HepG2 (cell line): ENCODE measurements around the gene P4HB. TPM values are rescaled to one million over a fixed set of nuclear protein-coding genes. Genes with fewer than 3 reads are reported as not detected.

Experiments
- AKAP8 ChIP-seq: sonication (generic); formaldehyde crosslinking; IDR thresholded peaks from 2 replicates; pipeline ENCODE4 v1.5.1; 2020; ENCODE audit warnings: mild to moderate bottlenecking, missing genetic modification reagents
- EEA1 ChIP-seq: sonication (generic); formaldehyde crosslinking; IDR thresholded peaks from 2 replicates; pipeline ENCODE4 v1.5.1; 2020; ENCODE audit warnings: mild to moderate bottlenecking, missing genetic modification reagents, borderline replicate concordance
- EHMT2 ChIP-seq: fragments of 200-600 bp; sonication (generic); IDR thresholded peaks from 2 replicates; pipeline ENCODE4 v1.7.0; 2017; ENCODE audit warnings: antibody characterized with exemption, low read depth, low read length, borderline replicate concordance
- FOXA1 ChIP-seq, 2 experiments: fragments of 450-650 bp in 1 of 2; sonication (generic) in 1 of 2; formaldehyde crosslinking in 1 of 2; IDR thresholded peaks; 2 replicates each; pipeline versions ENCODE4 v1.4.0 to v1.6.1; 2016 to 2020; ENCODE audit warnings: missing genetic modification reagents in 1 of 2
- JARID2 ChIP-seq: sonication (generic); formaldehyde crosslinking; IDR thresholded peaks from 2 replicates; pipeline ENCODE4 v1.8.1; 2023; ENCODE audit warnings: missing genetic modification reagents, inconsistent platforms; ENCODE audit not compliant: insufficient replicate concordance
- NAIF1 ChIP-seq: sonication (generic); formaldehyde crosslinking; IDR thresholded peaks from 2 replicates; pipeline ENCODE4 v1.5.0; 2020; ENCODE audit warnings: mild to moderate bottlenecking, missing genetic modification reagents, borderline replicate concordance
- NFATC3 ChIP-seq: sonication (generic); formaldehyde crosslinking; IDR thresholded peaks from 2 replicates; pipeline ENCODE4 v1.5.1; 2020; ENCODE audit warnings: mild to moderate bottlenecking, missing genetic modification reagents
- NFIC ChIP-seq: IDR thresholded peaks from 2 replicates; pipeline ENCODE4 v1.6.1; 2012; ENCODE audit warnings: mild to moderate bottlenecking, low read length, inconsistent platforms
- NFKBIZ ChIP-seq: IDR thresholded peaks from 2 replicates; pipeline ENCODE4 v1.6.1; 2018; ENCODE audit warnings: missing genetic modification reagents, missing compliant biosample characterization
- SCMH1 ChIP-seq: sonication (generic); formaldehyde crosslinking; IDR thresholded peaks from 2 replicates; pipeline ENCODE4 v1.9.0; 2021; ENCODE audit warnings: missing genetic modification reagents, mild to moderate bottlenecking, borderline replicate concordance
- SIN3B ChIP-seq: fragments of 150-350 bp; IDR thresholded peaks from 2 replicates; pipeline ENCODE4 v1.6.1; 2014; ENCODE audit warnings: low read length
- SNAPC4 ChIP-seq: sonication (generic); formaldehyde crosslinking; IDR thresholded peaks from 2 replicates; pipeline ENCODE4 v1.4.0; 2020; ENCODE audit warnings: mild to moderate bottlenecking, missing genetic modification reagents
- SP4 ChIP-seq: sonication (generic); formaldehyde crosslinking; IDR thresholded peaks from 2 replicates; pipeline ENCODE4 v1.8.1; 2023; ENCODE audit warnings: mild to moderate bottlenecking, missing genetic modification reagents
- TEAD3 ChIP-seq: optimal IDR thresholded peaks from 2 replicates; pipeline ENCODE3; 2016; ENCODE audit warnings: borderline replicate concordance
- ZNF230 ChIP-seq: sonication (generic); formaldehyde crosslinking; IDR thresholded peaks from 2 replicates; pipeline ENCODE4 v1.4.0; 2020; ENCODE audit warnings: mild to moderate bottlenecking, missing genetic modification reagents
- ZNF383 ChIP-seq: sonication (generic); formaldehyde crosslinking; IDR thresholded peaks from 2 replicates; pipeline ENCODE4 v1.4.0; 2020; ENCODE audit warnings: missing genetic modification reagents, mild to moderate bottlenecking, borderline replicate concordance
- ZNF446 ChIP-seq: sonication (generic); formaldehyde crosslinking; IDR thresholded peaks from 2 replicates; pipeline ENCODE4 v1.5.0; 2020; ENCODE audit warnings: mild to moderate bottlenecking, missing genetic modification reagents
- ZNF451 ChIP-seq: sonication (generic); formaldehyde crosslinking; IDR thresholded peaks from 2 replicates; pipeline ENCODE4 v1.5.0; 2020; ENCODE audit warnings: mild to moderate bottlenecking, missing genetic modification reagents
- ZNF816 ChIP-seq: sonication (generic); formaldehyde crosslinking; IDR thresholded peaks from 2 replicates; pipeline ENCODE4 v1.8.0; 2022; ENCODE audit warnings: missing genetic modification reagents, mild to moderate bottlenecking, borderline replicate concordance
- polyA plus RNA-seq, 8 experiments: library from polyadenylated mRNA; depleted of rRNA in 3 of 8; stranded (reverse) in 7 of 8; unstranded in 1 of 8; fragments of >200 nt; fragmentation: Illumina TruSeq in 4 of 8; extraction: Trizol in 4 of 8; gene quantifications; 2 replicates each; pipeline versions ENCODE4 v1.2.1 to v1.2.3, GENCODE V29; 2011 to 2016; ENCODE audit warnings: low read depth in 4 of 8, missing spikeins in 1 of 8, mixed read lengths in 1 of 8; ENCODE audit not compliant: insufficient read depth in 1 of 8
- total RNA-seq, 5 experiments: library from RNA; depleted of rRNA; stranded (reverse); fragments of >200 nt; fragmentation: Illumina TruSeq; extraction: Trizol; gene quantifications; 2 replicates each; pipeline ENCODE4 v1.2.3, GENCODE V29; 2016; ENCODE audit warnings: low read depth in 1 of 5
- TF ChIP-seq, protein P1 (sequence below): IDR thresholded peaks from 2 replicates; pipeline ENCODE4 v1.6.1; 2016; ENCODE audit warnings: control low read depth
- TF ChIP-seq, protein P2 (sequence below): sonication (generic); formaldehyde crosslinking; IDR thresholded peaks from 2 replicates; pipeline ENCODE4; 2020; ENCODE audit warnings: missing genetic modification reagents, mild to moderate bottlenecking, borderline replicate concordance

The P4HB gene
- total and polyA plus RNA-seq, 2 of the 13 experiments (the other 11 are each of a cell fraction or from before 2014, with no cell fraction given): 185 to 782 TPM

GRCh38 chr17:81867991-81868673 lies 7.8 kb upstream of the P4HB start (continued):
- peak; percentile 21; the same call in 1 of the 2 replicates for TF ChIP-seq SP4
- TF ChIP-seq ZNF816 (CRISPR knock-in tag): 0 out of 2 replicates have a peak, but pooled peaks have one; percentile 20
- no peak for TF ChIP-seq FOXA1 (IDR thresholded peaks at IDR 0.05)
- peak; percentile 16; the same call in 1 of the 2 replicates for TF ChIP-seq FOXA1 (CRISPR knock-in tag; IDR thresholded peaks at IDR 0.05)
- 0 out of 2 replicates have a peak, but pooled peaks have one; percentile 22 for TF ChIP-seq SNAPC4 (CRISPR knock-in tag)
- TF ChIP-seq EEA1: no peak; the same call in 1 of the 2 replicates
- peak; percentile 43 for TF ChIP-seq TEAD3 (CRISPR knock-in tag)
- TF ChIP-seq, protein P1, sequence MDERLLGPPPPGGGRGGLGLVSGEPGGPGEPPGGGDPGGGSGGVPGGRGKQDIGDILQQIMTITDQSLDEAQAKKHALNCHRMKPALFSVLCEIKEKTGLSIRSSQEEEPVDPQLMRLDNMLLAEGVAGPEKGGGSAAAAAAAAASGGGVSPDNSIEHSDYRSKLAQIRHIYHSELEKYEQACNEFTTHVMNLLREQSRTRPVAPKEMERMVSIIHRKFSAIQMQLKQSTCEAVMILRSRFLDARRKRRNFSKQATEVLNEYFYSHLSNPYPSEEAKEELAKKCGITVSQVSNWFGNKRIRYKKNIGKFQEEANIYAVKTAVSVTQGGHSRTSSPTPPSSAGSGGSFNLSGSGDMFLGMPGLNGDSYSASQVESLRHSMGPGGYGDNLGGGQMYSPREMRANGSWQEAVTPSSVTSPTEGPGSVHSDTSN (CRISPR knock-in tag): no peak
- TF ChIP-seq ZNF446 (CRISPR knock-in tag): no peak
- 0 out of 2 replicates have a peak, but pooled peaks have one; percentile 49 for TF ChIP-seq ZNF383 (CRISPR knock-in tag)
- TF ChIP-seq, protein P2, sequence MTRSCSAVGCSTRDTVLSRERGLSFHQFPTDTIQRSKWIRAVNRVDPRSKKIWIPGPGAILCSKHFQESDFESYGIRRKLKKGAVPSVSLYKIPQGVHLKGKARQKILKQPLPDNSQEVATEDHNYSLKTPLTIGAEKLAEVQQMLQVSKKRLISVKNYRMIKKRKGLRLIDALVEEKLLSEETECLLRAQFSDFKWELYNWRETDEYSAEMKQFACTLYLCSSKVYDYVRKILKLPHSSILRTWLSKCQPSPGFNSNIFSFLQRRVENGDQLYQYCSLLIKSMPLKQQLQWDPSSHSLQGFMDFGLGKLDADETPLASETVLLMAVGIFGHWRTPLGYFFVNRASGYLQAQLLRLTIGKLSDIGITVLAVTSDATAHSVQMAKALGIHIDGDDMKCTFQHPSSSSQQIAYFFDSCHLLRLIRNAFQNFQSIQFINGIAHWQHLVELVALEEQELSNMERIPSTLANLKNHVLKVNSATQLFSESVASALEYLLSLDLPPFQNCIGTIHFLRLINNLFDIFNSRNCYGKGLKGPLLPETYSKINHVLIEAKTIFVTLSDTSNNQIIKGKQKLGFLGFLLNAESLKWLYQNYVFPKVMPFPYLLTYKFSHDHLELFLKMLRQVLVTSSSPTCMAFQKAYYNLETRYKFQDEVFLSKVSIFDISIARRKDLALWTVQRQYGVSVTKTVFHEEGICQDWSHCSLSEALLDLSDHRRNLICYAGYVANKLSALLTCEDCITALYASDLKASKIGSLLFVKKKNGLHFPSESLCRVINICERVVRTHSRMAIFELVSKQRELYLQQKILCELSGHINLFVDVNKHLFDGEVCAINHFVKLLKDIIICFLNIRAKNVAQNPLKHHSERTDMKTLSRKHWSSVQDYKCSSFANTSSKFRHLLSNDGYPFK (CRISPR knock-in tag): 0 out of 2 replicates have a peak, but pooled peaks have one; percentile 6
- 0 out of 2 replicates have a peak, but pooled peaks have one; percentile 23 for TF ChIP-seq NFKBIZ (CRISPR knock-in tag)
- no peak for TF ChIP-seq SCMH1 (CRISPR knock-in tag)
- TF ChIP-seq ZNF451 (CRISPR knock-in tag): no peak
- no peak for TF ChIP-seq SIN3B
- no peak for TF ChIP-seq NAIF1
- TF ChIP-seq ZNF230 (CRISPR knock-in tag): no peak; the same call in 1 of the 2 replicates
- peak; percentile 19; the same call in 1 of the 2 replicates for TF ChIP-seq NFIC
- TF ChIP-seq EHMT2: no peak
- TF ChIP-seq AKAP8 (CRISPR knock-in tag): peak; percentile 99
- 0 out of 2 replicates have a peak, but pooled peaks have one; percentile 4 for TF ChIP-seq NFATC3 (CRISPR knock-in tag)
- TF ChIP-seq JARID2 (CRISPR knock-in tag): no peak
